Activated T-helper 1 cell treated with Interleukin-2 at 50 U/mL for 16 hours (primary cell): ENCODE measurements around the gene THAP7.
"Not testable (repeated sequence)": the region's sequence is repeated elsewhere in the genome, so short reads cannot be mapped to it uniquely, and the experiment has no call there.

Source experiments
- DNase-seq: peaks from one replicate; pipeline ENCODE4 v3.0.0-alpha.2; 2020; ENCODE audit warnings: low read depth

Gene THAP7

DNA sequence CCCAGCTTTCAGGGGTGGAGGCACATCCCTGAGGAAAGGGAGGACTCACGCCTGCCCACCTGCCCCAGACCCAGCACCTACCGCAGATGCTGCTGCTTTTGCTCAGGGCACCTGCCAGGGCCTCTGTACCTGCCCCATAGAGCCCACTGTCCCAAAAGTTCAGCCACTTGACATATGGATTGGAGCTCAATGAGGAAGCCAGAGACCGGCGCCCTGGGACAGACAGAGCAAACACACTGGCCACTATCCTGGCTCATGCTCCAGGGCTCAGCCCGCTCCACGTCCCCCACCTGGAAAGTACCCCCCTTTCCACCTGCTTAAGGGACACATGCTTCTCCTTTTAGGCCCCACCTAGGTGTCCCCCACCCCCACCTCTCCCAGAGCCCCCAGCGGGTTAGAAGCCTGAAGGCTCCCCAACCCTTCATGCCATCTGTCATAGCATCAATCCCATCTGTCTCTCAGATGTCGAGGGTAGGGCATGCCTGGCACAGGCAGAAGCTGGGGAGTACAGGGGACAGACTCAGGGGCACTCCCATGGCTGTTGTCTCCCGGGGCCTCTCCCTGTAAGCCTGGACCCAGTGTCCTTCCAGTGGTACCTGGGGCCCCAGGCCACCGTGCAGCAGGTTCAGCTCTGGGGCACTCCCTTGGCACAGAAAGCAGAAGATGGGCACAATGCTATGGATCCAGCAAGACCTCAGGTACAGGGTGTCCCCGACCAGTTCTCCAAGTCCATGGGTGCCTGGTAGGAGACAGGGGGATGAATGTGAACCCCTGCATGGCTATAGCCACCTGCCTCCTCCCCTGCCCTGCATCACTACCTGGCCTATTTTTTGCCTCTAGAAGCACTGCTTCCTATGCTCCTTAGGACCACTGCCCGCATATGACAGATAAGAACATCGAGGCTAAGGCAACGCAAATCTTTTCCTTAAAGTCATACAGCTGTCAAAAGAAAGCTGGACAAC is 10.8 kb upstream of the THAP7 start:
- no peak for DNase-seq

GRCh38 chr22:21010426-21011113 is 8.7 kb upstream of the THAP7 start:
- no peak for DNase-seq

GRCh38 chr22:21009638-21010425 is 7.9 kb upstream of the THAP7 start:
- DNase-seq: no peak

GRCh38 chr22:21009208-21009607 is 7.3 kb upstream of the THAP7 start:
- not testable (repeated sequence) for DNase-seq

DNA sequence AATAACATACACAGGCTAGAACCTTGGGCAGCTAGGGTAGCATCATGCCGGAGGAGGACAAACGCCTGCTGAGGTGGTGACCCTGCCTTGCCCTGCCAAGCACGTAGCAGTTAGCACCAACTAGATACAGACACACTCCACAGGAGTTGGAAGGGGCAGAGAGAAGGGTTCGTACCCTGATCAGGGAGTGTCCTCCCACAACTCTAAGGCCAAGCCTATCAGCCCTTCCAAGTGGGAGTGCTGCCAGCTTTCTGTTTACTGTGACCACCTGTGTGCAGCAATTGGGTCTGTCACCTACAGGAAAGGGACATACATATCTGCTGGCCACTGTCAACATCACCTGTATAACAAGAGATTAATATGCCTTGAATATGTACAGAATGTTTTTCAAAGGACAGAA is 1.9 kb upstream of the THAP7 start:
- no peak for DNase-seq

DNA sequence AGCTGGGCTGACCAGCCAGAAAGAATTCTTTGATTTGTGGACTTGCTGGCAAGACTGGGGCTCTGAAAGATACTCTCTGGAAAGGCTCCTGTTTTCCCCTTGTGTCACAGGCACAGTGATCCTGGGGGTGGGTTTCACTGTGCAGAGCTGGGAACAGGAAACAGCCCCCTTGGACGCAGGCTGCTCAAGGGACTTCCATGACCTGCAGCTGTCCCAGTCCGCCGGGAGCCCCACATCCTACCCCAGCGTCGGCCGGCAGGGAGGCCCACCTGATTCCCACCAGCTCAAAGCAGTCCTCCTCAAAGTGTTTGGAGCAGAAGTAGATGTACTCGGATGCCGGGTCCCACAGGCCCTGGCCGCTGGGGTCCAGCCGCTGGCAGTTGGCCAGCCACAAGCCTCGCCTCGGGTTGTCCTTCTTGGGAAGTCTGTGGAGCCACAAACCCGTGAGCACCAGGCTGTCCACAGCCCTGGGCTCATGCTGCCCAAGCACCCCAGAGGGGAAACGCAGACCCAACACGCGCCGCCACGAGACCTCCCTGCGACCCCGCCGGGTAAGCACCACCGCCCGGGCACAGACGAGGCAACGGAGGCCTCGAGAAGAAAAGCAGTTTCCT is 824 bp downstream of the THAP7 start:
- DNase-seq: no peak

GRCh38 chr22:21000207-21000986 is 1.5 kb downstream of the THAP7 start:
- DNase-seq: no peak

GRCh38 chr22:20999350-21000206 is 2.3 kb downstream of the THAP7 start:
- no peak for DNase-seq

GRCh38 chr22:20998411-20999336 is 3.2 kb downstream of the THAP7 start:
- no peak for DNase-seq

DNA sequence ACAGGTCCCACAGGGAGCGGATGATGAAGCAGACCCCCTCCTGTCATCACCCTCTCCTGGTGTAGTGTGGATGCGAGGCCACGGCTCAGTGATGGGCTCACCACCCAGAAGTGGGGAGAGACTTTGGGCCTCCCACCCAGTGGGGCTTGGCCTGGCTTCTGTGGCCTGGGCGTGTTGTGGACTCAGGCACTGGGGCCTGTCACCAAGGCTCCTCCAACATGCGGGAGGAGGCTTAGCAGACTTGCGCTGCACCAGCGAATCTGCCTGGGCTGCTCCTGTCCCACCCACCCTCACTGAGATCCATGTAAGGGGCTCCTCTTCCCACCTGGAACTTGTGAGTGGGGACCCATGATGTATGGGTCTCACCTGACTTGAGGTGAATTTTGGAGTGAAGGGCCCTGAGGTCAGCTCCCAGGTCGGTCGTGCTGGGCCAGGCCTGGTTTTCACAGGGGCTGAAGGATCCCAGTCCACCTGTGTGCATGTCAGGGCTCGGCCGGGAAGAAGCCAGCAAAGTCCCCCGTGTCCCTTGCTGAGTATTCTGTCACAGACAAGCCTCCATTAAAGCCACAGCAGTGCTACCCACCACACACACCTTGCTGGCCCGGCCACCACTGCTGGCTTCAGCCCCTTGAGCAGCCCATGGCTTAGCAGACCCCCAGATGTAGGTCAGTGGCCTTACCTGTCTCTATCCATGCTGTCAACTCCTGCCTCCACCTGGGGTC is 4.2 kb downstream of the THAP7 start:
- DNase-seq: no peak

DNA sequence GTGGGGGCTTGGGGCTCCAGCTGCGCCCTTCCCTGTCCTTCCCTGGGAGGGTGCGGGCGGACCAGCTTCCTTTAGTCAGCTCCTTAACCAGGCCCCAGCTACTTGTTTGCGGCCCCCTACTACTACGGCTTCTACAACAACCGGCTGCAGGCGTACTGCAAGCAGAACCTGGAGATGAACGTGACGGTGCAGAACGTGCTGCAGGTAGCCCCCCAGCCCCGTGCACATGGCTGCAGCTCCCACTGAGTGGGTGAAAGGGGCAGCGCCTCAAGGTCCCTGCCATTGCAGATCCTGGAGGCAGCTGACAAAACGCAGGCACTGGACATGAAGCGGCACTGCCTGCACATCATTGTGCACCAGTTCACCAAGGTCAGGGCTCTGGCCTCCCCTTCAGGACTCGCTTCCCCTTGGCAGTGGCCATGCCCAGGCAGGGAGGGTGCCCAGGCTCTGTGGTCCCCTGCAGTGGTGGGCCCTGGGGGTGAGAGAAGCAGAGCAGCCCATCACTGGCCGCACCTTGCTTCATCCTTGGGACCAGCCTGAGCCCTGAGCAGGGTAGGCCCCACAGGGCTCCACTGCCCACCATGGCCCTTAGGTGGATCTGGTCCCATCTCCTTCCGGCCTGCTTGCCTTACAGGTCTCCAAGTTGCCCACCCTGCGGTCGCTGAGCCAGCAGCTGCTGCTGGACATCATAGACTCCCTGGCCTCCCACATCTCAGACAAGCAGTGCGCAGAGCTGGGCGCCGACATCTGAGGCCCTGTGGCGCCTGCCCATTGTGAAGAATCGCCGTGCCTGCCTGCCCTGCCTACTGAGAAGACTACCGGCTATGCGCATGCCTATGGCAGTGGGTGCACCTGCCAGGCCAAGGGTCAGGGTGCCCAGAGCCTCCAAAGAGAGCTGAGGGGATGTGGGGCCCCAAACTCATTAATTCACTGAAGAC is 5.1 kb downstream of the THAP7 start:
- DNase-seq: no peak

DNA sequence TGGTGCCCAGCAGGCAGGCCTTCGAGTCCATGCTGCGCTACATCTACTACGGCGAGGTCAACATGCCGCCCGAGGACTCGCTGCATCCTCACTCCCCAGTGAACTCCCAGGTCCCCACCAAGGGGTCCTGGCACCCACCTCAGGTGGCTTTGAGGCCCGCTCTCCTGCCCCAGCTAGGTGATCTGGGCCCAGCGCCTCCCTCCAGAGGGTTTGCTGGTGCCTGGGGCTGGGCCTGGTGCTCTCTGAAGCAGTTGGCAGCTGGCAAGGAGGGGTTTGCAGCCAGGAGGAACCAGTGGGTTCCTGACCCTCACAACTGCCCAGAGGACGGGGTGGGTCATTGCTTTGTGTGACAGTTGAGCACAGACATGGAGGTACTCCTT is 5.9 kb downstream of the THAP7 start:
- no peak for DNase-seq

- DNase-seq: no peak
Measured at GRCh38 chr22:20995329-20996030, 6.4 kb downstream of the THAP7 start.

GRCh38 chr22:20994902-20995241 is 7.0 kb downstream of the THAP7 start:
- DNase-seq: no peak

DNA sequence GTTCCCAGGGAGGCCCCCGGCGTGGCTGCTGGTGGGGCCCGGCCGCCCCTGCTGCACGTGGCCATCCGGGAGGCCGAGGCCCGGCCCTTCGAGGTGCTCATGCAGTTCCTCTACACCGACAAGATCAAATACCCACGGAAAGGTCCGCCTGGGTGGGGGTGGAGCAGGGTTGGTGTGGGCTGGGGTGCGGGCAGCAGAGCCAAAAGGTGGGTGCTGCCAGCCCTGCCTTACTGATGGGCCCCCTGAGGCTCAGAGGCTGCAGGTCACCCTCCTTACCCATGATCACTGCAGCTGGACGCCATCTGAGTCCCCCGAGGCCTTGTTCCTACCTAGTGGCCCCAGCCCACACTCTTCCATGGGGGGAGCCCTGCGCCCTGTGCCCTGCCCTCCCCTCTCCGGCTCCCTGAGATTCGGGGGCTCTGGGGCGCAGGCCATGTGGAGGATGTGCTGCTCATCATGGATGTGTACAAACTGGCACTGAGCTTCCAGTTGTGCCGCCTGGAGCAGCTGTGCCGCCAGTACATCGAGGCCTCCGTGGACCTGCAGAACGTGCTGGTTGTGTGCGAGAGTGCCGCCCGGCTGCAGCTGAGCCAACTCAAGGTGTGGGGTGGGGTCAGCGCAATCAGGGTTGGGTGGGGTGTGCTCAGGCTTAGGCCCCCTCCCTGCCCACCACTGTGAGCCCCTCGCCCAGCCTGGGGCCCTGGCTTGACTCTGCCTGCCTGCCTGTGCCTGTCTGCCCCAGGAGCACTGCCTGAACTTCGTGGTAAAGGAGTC is 7.6 kb downstream of the THAP7 start:
- no peak for DNase-seq
